Ovary (tissue), 9 donors: Measurements from ENCODE around the gene MROH9. TPM values are rescaled to one million over a fixed set of nuclear protein-coding genes. Genes with fewer than 3 reads are reported as not detected.

ENCODE experiments used
- DNase-seq, 5 donors: peaks; one replicate each; pipeline ENCODE4 v3.0.0-alpha.2; 2019 to 2020
- H3K27ac ChIP-seq, 2 donors: fragments of 200-600 bp; one replicate each; pipeline versions ENCODE4 v1.5.1 to v1.8.0; 2019 to 2022
- H3K27me3 ChIP-seq: fragments of 200-600 bp; one replicate; pipeline ENCODE4 v1.8.0; 2022
- H3K36me3 ChIP-seq: fragments of 200-600 bp; sonication (generic); one replicate; pipeline ENCODE4 v1.5.1; 2019
- H3K4me1 ChIP-seq: one replicate; pipeline ENCODE4 v1.8.1; 2013; ENCODE audit warnings: mild to moderate bottlenecking, moderate library complexity; ENCODE audit not compliant: insufficient read depth
- H3K4me3 ChIP-seq: fragments of 200-600 bp; sonication (generic); one replicate; pipeline ENCODE4 v1.5.1; 2017
- H3K9me3 ChIP-seq, 2 donors: fragments of 200-600 bp in 1 of 2; sonication (generic) in 1 of 2; one replicate each; pipeline versions ENCODE4 v1.5.1 to v1.8.1; 2013 to 2019; ENCODE audit warnings: mild to moderate bottlenecking in 1 of 2, moderate library complexity in 1 of 2
- CTCF ChIP-seq, 3 donors: fragments of 450-650 bp in 2 of 3; fragments of 200-600 bp in 1 of 3; IDR thresholded peaks; one replicate each; pipeline versions ENCODE4 v1.5.1 to v1.8.0; 2016 to 2022; ENCODE audit warnings: antibody characterized with exemption in 3 of 3, mild to moderate bottlenecking in 1 of 3
- EP300 ChIP-seq: sonication (generic); formaldehyde crosslinking; IDR thresholded peaks from one replicate; pipeline ENCODE4 v1.6.1; 2017; ENCODE audit warnings: antibody characterized with exemption
- POLR2A ChIP-seq: fragments of 450-650 bp; IDR thresholded peaks from one replicate; pipeline ENCODE4 v1.6.1; 2017; ENCODE audit warnings: antibody characterized with exemption, mild to moderate bottlenecking, moderate library complexity
- WGBS, 3 donors: extraction: QIAGEN DNeasy Blood & Tissue Kit in 1 of 3; methylation state at CpG; one replicate each; pipeline versions ENCODE4 v1.1.5 to v1.1.7; 2013 to 2017; 5-methylcytosine and 5-hydroxymethylcytosine counted together
- intact Hi-C, 4 donors: fragments of 100-400 bp; cut with DNase I; formaldehyde crosslinking; loops; one replicate each; pipeline versions ENCODE4 v1.11.0 to v1.15.1; 2022 to 2023
- polyA plus RNA-seq, 2 donors: library from polyadenylated mRNA; stranded (reverse); fragments of 200-250 nt in 1 of 2; fragments of 350-450 nt in 1 of 2; fragmentation: Illumina TruSeq in 1 of 2; extraction: RNeasy Lipid Tissue Mini Kit (QIAGEN cat#74804) in 1 of 2; gene quantifications; one replicate each; pipeline ENCODE4 v1.2.3, GENCODE V29; 2013 to 2014
- total RNA-seq, 7 donors: library from RNA; depleted of rRNA in 2 of 7; stranded (reverse); fragments of >200 nt in 2 of 7; fragmentation: NEBNext Ultra II Directional in 3 of 7; extraction: Animal tissue kit (Norgen Biotek cat#: 25700) in 3 of 7; gene quantifications; one replicate each; pipeline versions ENCODE4 v1.1.0 to v1.2.4, GENCODE V29; 2016 to 2023
- donor health status: DM: no; HTN: no; CAD: no; lungs with moderate emphysema.
- donor health status: DM: no; HTN: no; CAD: no.
- donor health status: Bipolar disorder and iron deficiency.
- donor health status: DM: yes; HTN: yes; CAD: no.
- donor health status: DM: no; HTN: no; CAD: no.
- donor health status: DM: yes; HTN: yes; CAD: no.

MROH9 gene
- total and polyA plus RNA-seq, 9 donors, result 0.07 to 1.3 (median 0.16) TPM; not detected in 5

- H3K4me1 ChIP-seq, result no peaks in the 10 kb centered on the region
Measured at GRCh38 chr1:171107969-171108368, 172.6 kb downstream of the MROH9 start.

GRCh38 chr1:171109966-171110365 is 174.6 kb downstream of the MROH9 start:
- Histone ChIP-seq H3K9me3 (no peaks in the 10 kb centered on the region), H3K4me1 (no peaks in the 10 kb centered on the region), H3K27ac (no peak overlapping the region), H3K36me3 (no peaks in the 10 kb centered on the region), H3K4me3 (no peak overlapping the region), H3K27me3 (no peaks in the 10 kb centered on the region)
- no peak for DNase-seq
- 87 to 96% (median 88%) methylated on average over 7 of the region's 7 CpGs for WGBS, 3 donors
- TF ChIP-seq POLR2A (no peak), CTCF (IDR thresholded peaks at IDR 0.05) (no peak), EP300 (no peak)
- intact Hi-C loops, result no loop called here

More at GRCh38 chr1:171107969-171108368, 172.6 kb downstream of the MROH9 start:
- 92% methylated on average over 8 of the region's 8 CpGs for WGBS, 3 donors
- Histone ChIP-seq H3K27me3 (no peaks in the 10 kb centered on the region), H3K27ac (no peak overlapping the region), H3K9me3 (no peaks in the 10 kb centered on the region), H3K36me3 (no peaks in the 10 kb centered on the region), H3K4me3 (no peak overlapping the region)
- no peak for DNase-seq
- no peak for TF ChIP-seq CTCF (IDR thresholded peaks at IDR 0.05)
- intact Hi-C loops, result no loop called here

- Histone ChIP-seq H3K27me3 (no peaks in the 10 kb centered on the region), H3K4me1 (no peaks in the 10 kb centered on the region), H3K4me3 (no peak overlapping the region), H3K9me3 (no peaks in the 10 kb centered on the region), H3K27ac (no peak overlapping the region), H3K36me3 (no peaks in the 10 kb centered on the region)
- TF ChIP-seq EP300 (no peak), CTCF (IDR thresholded peaks at IDR 0.05) (no peak), POLR2A (no peak)
- intact Hi-C loops, result no loop called here
- no peak for DNase-seq
- WGBS, 3 donors, result 51 to 58% (median 55%) methylated on average over 7 of the region's 7 CpGs
Measured at GRCh38 chr1:171110621-171111326, 175.4 kb downstream of the MROH9 start.

- no peak overlapping the region for H3K27ac ChIP-seq
- TF ChIP-seq POLR2A, result no peak
- no peak for TF ChIP-seq EP300
- TF ChIP-seq CTCF (IDR thresholded peaks at IDR 0.05), result no peak
- H3K27me3 ChIP-seq, result no peaks in the 10 kb centered on the region
- intact Hi-C loops, result no loop called here
- DNase-seq, result no peak
- no peaks in the 10 kb centered on the region for H3K9me3 ChIP-seq
- no peak overlapping the region for H3K4me3 ChIP-seq
- WGBS, 3 donors, result 91 to 93% (median 92%) methylated on average over 3 of the region's 3 CpGs
- H3K4me1 ChIP-seq, result peaks cover 3% of the 10 kb centered on the region
- no peaks in the 10 kb centered on the region for H3K36me3 ChIP-seq
Measured at GRCh38 chr1:171112119-171112518, 176.8 kb downstream of the MROH9 start.
